Measurements from ENCODE around the gene GPR156.
"Not testable (repeated sequence)": the region's sequence is repeated elsewhere in the genome, so short reads cannot be mapped to it uniquely, and the experiment has no call there.

Gene GPR156

GRCh38 chr3:120245386-120245785, 39.6 kb downstream of the GPR156 start:
- TF ChIP-seq CTCF (IDR thresholded peaks at IDR 0.05; ENCODE audit: low read depth, low read length) = no peak
- H3K4me3 ChIP-seq (ENCODE audit: low read depth, low read length) = no peak overlapping the region

GRCh38 chr3:120244834-120245225, 40.2 kb downstream of the GPR156 start:
- TF ChIP-seq CTCF (IDR thresholded peaks at IDR 0.05; ENCODE audit: low read depth, low read length) = no peak
- H3K4me3 ChIP-seq (ENCODE audit: low read depth, low read length) = no peak overlapping the region

GRCh38 chr3:120239644-120240043, 45.4 kb downstream of the GPR156 start:
- H3K4me3 ChIP-seq (ENCODE audit: low read depth, low read length) = no peak overlapping the region
- TF ChIP-seq CTCF (IDR thresholded peaks at IDR 0.05; ENCODE audit: low read depth, low read length) = no peak

GRCh38 chr3:120227710-120228347, 57.2 kb downstream of the GPR156 start:
- no peak overlapping the region for H3K4me3 ChIP-seq (ENCODE audit: low read depth, low read length)
- no peak for TF ChIP-seq CTCF (IDR thresholded peaks at IDR 0.05; ENCODE audit: low read depth, low read length)

- TF ChIP-seq CTCF (IDR thresholded peaks at IDR 0.05; ENCODE audit: low read depth, low read length) = no peak
- no peak overlapping the region for H3K4me3 ChIP-seq (ENCODE audit: low read depth, low read length)
Observed at GRCh38 chr3:120224237-120224636, 60.8 kb downstream of the GPR156 start.

GRCh38 chr3:120218981-120219380, 66.0 kb downstream of the GPR156 start:
- TF ChIP-seq CTCF (IDR thresholded peaks at IDR 0.05; ENCODE audit: low read depth, low read length) = no peak

GRCh38 chr3:120216633-120217032, 68.4 kb downstream of the GPR156 start:
- H3K4me3 ChIP-seq (ENCODE audit: low read depth, low read length) = not testable (repeated sequence)

More at GRCh38 chr3:120218981-120219380, 66.0 kb downstream of the GPR156 start:
- no peak overlapping the region for H3K4me3 ChIP-seq (ENCODE audit: low read depth, low read length)

GRCh38 chr3:120214176-120214575, 70.8 kb downstream of the GPR156 start:
- TF ChIP-seq CTCF (IDR thresholded peaks at IDR 0.05; ENCODE audit: low read depth, low read length) = no peak

More at GRCh38 chr3:120214176-120214575, 70.8 kb downstream of the GPR156 start:
- no peak overlapping the region for H3K4me3 ChIP-seq (ENCODE audit: low read depth, low read length)
